Measurements from ENCODE around the gene CENPH. TPM values are rescaled to one million over a fixed set of nuclear protein-coding genes. Genes with fewer than 3 reads are reported as not detected.

The CENPH gene
- total RNA-seq, 1 experiment from 2014 or later: 45.7 TPM

GRCh38 chr5:69202497-69202896 lies 13.1 kb downstream of the CENPH start:
- DNase-seq: no peak
- H3K9me3 ChIP-seq (ENCODE audit: insufficient read depth, low read depth): no peaks in the 10 kb centered on the region
- no peaks in the 10 kb centered on the region for H3K79me2 ChIP-seq (ENCODE audit: low read depth)
- H3K9me2 ChIP-seq (ENCODE audit: insufficient read depth): no peaks in the 10 kb centered on the region
- H3K4me1 ChIP-seq (replicated peaks; ENCODE audit: insufficient read depth): peaks cover 12% of the 10 kb centered on the region
- no peak overlapping the region for H3K4me3 ChIP-seq
- H4K20me1 ChIP-seq (ENCODE audit: insufficient read depth): no peaks in the 10 kb centered on the region
- peaks cover 15% of the 10 kb centered on the region for H3F3A ChIP-seq (ENCODE audit: insufficient read depth, low read depth)
- no peak overlapping the region for H3K4me2 ChIP-seq
- no peak overlapping the region for H2AFZ ChIP-seq
- ChIA-PET POLR2A (ENCODE audit: unreplicated experiment) (no interaction called here), CTCF (no interaction called here)
- BruUV-seq (replicated peaks): no TSS peak
- H3K27me3 ChIP-seq (ENCODE audit: insufficient read depth, low read depth): no peaks in the 10 kb centered on the region
- intact Hi-C loops (cut with micrococcal nuclease; ENCODE audit: unreplicated experiment): no loop called here
- no peak for TF ChIP-seq EZH2 (IDR thresholded peaks at IDR 0.05; ENCODE audit: low read depth)
- TF ChIP-seq CTCF (conservative IDR thresholded peaks at IDR 0.05): no peak
- H3K36me3 ChIP-seq (ENCODE audit: low read depth): no peaks in the 10 kb centered on the region
- H3K27ac ChIP-seq: no peak overlapping the region

GRCh38 chr5:69206528-69207190 lies 17.3 kb downstream of the CENPH start:
- no peaks in the 10 kb centered on the region for H3K36me3 ChIP-seq (ENCODE audit: low read depth)
- H3K27ac ChIP-seq: peak overlapping the region; percentile 54
- peak overlapping the region; percentile 4; the same call in 1 of the 2 replicates for H3K4me2 ChIP-seq

GRCh38 chr5:69209602-69210001 lies 20.2 kb downstream of the CENPH start:
- no peaks in the 10 kb centered on the region for H3K79me2 ChIP-seq (ENCODE audit: low read depth)
- H3F3A ChIP-seq (ENCODE audit: insufficient read depth, low read depth): peaks cover 15% of the 10 kb centered on the region
- no peaks in the 10 kb centered on the region for H3K27me3 ChIP-seq (ENCODE audit: insufficient read depth, low read depth)
- no peaks in the 10 kb centered on the region for H4K20me1 ChIP-seq (ENCODE audit: insufficient read depth)
- H3K27ac ChIP-seq: no peak overlapping the region
- no peak overlapping the region for H3K4me2 ChIP-seq
- intact Hi-C loops (cut with micrococcal nuclease; ENCODE audit: unreplicated experiment): no loop called here
- no peaks in the 10 kb centered on the region for H3K9me2 ChIP-seq (ENCODE audit: insufficient read depth)
- no peak for TF ChIP-seq CTCF (conservative IDR thresholded peaks at IDR 0.05)
- no peak for TF ChIP-seq EZH2 (IDR thresholded peaks at IDR 0.05; ENCODE audit: low read depth)
- CTCF ChIA-PET: no interaction called here
- POLR2A ChIA-PET (ENCODE audit: unreplicated experiment): no interaction called here
- H3K36me3 ChIP-seq (ENCODE audit: low read depth): no peaks in the 10 kb centered on the region
- H3K4me1 ChIP-seq (replicated peaks; ENCODE audit: insufficient read depth): peaks cover 12% of the 10 kb centered on the region
- H3K9me3 ChIP-seq (ENCODE audit: insufficient read depth, low read depth): no peaks in the 10 kb centered on the region
- BruUV-seq (replicated peaks): no TSS peak
- H2AFZ ChIP-seq: no peak overlapping the region
- no peak overlapping the region for H3K4me3 ChIP-seq
- no peak for DNase-seq

More at GRCh38 chr5:69206528-69207190, 17.3 kb downstream of the CENPH start:
- H3K4me1 ChIP-seq (replicated peaks; ENCODE audit: insufficient read depth): peaks cover 12% of the 10 kb centered on the region
- H4K20me1 ChIP-seq (ENCODE audit: insufficient read depth): no peaks in the 10 kb centered on the region
- ChIA-PET POLR2A (ENCODE audit: unreplicated experiment) (no interaction called here), CTCF (no interaction called here)
- H3K4me3 ChIP-seq: no peak overlapping the region
- no peaks in the 10 kb centered on the region for H3K9me2 ChIP-seq (ENCODE audit: insufficient read depth)
- intact Hi-C loops (cut with micrococcal nuclease; ENCODE audit: unreplicated experiment): no loop called here
- DNase-seq: peak; percentile 19 to 74
- TF ChIP-seq EZH2 (IDR thresholded peaks at IDR 0.05; ENCODE audit: low read depth) (no peak), CTCF (conservative IDR thresholded peaks at IDR 0.05) (no peak)
- peaks cover 15% of the 10 kb centered on the region for H3F3A ChIP-seq (ENCODE audit: insufficient read depth, low read depth)
- no peaks in the 10 kb centered on the region for H3K79me2 ChIP-seq (ENCODE audit: low read depth)
- no TSS peak for BruUV-seq (replicated peaks)
- no peaks in the 10 kb centered on the region for H3K9me3 ChIP-seq (ENCODE audit: insufficient read depth, low read depth)
- H3K27me3 ChIP-seq (ENCODE audit: insufficient read depth, low read depth): no peaks in the 10 kb centered on the region
- H2AFZ ChIP-seq: no peak overlapping the region

Data from PC-9 (cell line).